ENCODE results near the gene JAGN1.
A peak's percentile ranks its signal among the peaks of the same experiment; 100 is the strongest.
"Not testable (repeated sequence)": the region's sequence is repeated elsewhere in the genome, so short reads cannot be mapped to it uniquely, and the experiment has no call there.

Gene JAGN1

GRCh38 chr3:9884555-9885165, 5.8 kb upstream of the JAGN1 start:
- no peak for TF ChIP-seq CTCF (conservative IDR thresholded peaks at IDR 0.05; ENCODE audit: low read depth, low read length)
- no peak for DNase-seq (ENCODE audit: low read depth)
- no peak overlapping the region for H3K4me3 ChIP-seq (ENCODE audit: low read length)

GRCh38 chr3:9886328-9886727, 4.1 kb upstream of the JAGN1 start:
- no peak overlapping the region for H3K4me3 ChIP-seq (ENCODE audit: low read length)
- no peak for DNase-seq (ENCODE audit: low read depth)
- no peak for TF ChIP-seq CTCF (conservative IDR thresholded peaks at IDR 0.05; ENCODE audit: low read depth, low read length)

- H3K4me3 ChIP-seq (ENCODE audit: low read length), result no peak overlapping the region
- no peak for TF ChIP-seq CTCF (conservative IDR thresholded peaks at IDR 0.05; ENCODE audit: low read depth, low read length)
- DNase-seq (ENCODE audit: low read depth), result no peak
These were observed 2.9 kb upstream of the JAGN1 start for GRCh38 chr3:9887480-9887879.

GRCh38 chr3:9888540-9888939, 1.9 kb upstream of the JAGN1 start:
- H3K4me3 ChIP-seq (ENCODE audit: low read length), result no peak overlapping the region
- DNase-seq (ENCODE audit: low read depth), result no peak
- TF ChIP-seq CTCF (conservative IDR thresholded peaks at IDR 0.05; ENCODE audit: low read depth, low read length), result no peak

GRCh38 chr3:9889405-9889804, 1.0 kb upstream of the JAGN1 start:
- H3K4me3 ChIP-seq (ENCODE audit: low read length), result no peak overlapping the region
- TF ChIP-seq CTCF (conservative IDR thresholded peaks at IDR 0.05; ENCODE audit: low read depth, low read length), result no peak
- no peak for DNase-seq (ENCODE audit: low read depth)

- no peak for TF ChIP-seq CTCF (conservative IDR thresholded peaks at IDR 0.05; ENCODE audit: low read depth, low read length)
- H3K4me3 ChIP-seq (ENCODE audit: low read length), result peak overlapping the region; percentile 90
- no peak for DNase-seq (ENCODE audit: low read depth)
These were observed 737 bp downstream of the JAGN1 start for GRCh38 chr3:9891072-9891622.

GRCh38 chr3:9893739-9894138, 3.3 kb downstream of the JAGN1 start:
- H3K4me3 ChIP-seq (ENCODE audit: low read length), result no peak overlapping the region
- no peak for TF ChIP-seq CTCF (conservative IDR thresholded peaks at IDR 0.05; ENCODE audit: low read depth, low read length)
- no peak for DNase-seq (ENCODE audit: low read depth)

- not testable (repeated sequence) for H3K4me3 ChIP-seq (ENCODE audit: low read length); DNase-seq (ENCODE audit: low read depth)
These were observed 5.3 kb downstream of the JAGN1 start for GRCh38 chr3:9895715-9896114.

- H3K4me3 ChIP-seq (ENCODE audit: low read length); DNase-seq (ENCODE audit: low read depth): not testable (repeated sequence)
These were observed 6.5 kb downstream of the JAGN1 start for GRCh38 chr3:9896755-9897407.

Data from retinal pigment epithelial cell (primary cell).